ENCODE results near the gene PHACTR2.
"Not testable (repeated sequence)": the region's sequence is repeated elsewhere in the genome, so short reads cannot be mapped to it uniquely, and the experiment has no call there.

DNA sequence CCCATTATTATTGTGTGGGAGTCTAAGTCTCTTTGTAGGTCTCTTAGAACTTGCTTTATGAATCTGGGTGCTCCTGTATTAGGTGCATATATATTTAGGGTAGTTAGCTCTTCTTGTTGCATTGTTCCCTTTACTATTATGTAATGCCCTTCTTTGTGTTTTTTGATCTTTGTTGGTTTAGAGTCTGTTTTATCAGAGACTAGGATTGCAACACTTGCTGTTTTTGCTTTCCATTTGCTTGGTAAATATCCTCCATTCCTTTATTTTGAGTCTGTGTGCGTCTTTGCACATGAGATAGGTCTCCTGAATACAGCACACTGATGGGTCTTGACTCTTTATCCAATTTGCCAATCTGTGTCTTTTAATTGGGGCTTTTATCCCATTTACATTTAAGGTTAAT is 177.3 kb downstream of the PHACTR2 start:
- TF ChIP-seq EZH2 (IDR thresholded peaks at IDR 0.05; ENCODE audit: low read depth); CTCF (conservative IDR thresholded peaks at IDR 0.05): not testable (repeated sequence)
